ENCODE data around the gene ARL5B. TPM values are rescaled to one million over a fixed set of nuclear protein-coding genes. Genes with fewer than 3 reads are reported as not detected.

Gene ARL5B
- total RNA-seq, 1 donor from 2014 or later: 5.4 TPM

DNA sequence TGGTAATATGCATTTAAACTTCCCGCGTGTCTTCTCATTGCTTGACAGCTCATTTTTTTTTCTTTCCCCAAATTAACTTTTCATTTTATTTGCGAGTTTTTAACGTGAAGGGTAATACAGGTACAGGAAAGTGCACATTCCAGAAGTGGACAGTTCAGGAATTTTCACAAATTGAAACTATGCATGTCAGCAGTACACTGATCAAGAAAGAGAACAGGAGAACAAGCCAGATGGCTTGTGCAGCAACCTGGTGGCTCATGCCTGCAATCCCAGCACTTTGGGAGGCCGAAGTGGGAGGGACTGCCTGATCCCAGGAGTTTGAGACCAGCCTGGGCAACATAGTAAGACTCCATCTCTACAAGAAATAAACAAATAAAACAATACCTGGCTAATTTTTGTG is 28.5 kb downstream of the ARL5B start:
- no peak for ATAC-seq (ENCODE audit: poor library complexity)
- intact Hi-C loops (cut with DNase I): no loop called here
- DNase-seq: no peak

DNA sequence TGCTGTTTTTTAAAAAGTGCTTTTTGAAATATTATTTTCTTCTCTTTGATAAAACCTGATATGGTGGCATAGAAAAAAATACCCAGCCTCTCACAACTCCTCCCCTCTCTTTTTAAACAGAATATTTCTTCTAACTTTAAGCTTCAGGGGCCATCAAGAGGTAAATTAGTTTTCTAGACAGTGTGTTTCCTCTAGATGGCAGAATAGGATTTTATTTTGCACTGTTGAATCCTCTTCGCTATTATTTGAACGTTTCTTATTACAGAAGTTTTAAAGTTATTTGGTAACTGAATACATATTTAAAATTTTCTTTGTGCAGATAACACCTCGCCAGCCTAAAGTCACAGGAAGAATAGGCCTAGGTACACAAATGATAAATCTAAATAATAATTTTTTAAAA is 30.3 kb downstream of the ARL5B start:
- ATAC-seq (ENCODE audit: poor library complexity): no peak
- DNase-seq: no peak
- intact Hi-C loops (cut with DNase I): no loop called here

DNA sequence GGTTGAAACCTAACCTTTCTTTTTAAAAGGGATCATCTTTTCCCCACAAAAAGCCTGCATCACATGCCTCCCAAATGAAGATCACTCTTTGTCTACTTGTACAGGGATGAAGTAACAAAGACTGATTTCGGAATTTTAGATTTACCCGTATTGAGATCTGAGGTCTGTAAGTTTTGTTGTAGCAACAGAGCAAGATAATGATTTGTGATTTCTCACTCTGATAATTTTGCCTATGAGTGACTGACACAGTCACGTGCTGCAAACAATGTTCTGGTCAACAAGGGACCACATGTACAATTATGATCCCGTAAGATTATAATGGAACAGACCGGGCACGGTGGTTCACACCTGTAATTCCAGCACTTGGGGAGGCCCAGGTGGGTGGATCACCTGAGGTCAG is 31.3 kb downstream of the ARL5B start:
- DNase-seq: no peak
- intact Hi-C loops (cut with DNase I): no loop called here
- no peak for ATAC-seq (ENCODE audit: poor library complexity)

DNA sequence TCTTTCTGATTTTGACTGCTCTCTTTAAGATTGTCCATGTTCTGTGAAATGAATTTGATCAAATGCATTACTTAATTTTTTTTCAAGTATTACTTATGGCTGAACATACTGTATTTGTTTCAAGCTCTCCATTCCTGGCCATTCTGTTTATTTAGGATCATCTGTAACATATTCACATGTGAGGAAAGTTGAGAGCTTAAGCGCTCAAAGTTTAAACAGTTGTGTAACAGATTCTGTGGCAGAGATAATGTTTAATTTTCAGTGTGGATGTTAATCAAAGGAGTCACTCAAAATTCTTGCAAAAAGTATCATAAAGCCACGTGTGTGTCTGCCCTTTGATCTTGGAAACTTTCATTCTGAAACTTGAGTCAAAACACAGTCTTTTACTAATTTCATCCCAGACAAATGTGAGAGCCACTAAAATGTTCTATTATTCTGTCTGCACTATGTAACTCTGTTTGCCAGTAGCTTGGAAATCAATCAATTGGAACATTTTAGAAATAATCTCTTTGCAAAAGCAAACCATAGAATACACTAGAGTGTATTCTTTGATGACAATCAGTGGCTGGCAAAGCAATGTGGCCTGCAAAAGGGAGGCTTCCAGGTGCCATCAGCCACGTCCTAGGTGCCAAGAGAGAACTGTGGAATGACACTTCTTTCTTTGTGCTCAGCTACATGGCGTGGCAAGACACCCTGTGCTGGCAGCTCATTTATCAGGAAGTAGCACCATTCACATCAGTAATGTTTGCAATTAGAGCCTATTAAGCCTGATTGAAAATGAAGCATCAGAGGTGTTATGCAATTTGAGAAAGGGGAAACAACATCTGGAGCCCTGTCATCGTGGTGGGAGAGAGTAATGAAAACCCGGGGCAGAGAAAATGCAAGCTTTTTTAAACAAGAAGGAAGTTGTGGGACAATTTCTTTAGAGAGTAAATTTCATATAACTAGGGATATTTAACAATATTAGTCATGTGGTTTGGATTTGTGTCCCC is 40.9 kb downstream of the ARL5B start:
- no peak for ATAC-seq (ENCODE audit: poor library complexity)

DNA sequence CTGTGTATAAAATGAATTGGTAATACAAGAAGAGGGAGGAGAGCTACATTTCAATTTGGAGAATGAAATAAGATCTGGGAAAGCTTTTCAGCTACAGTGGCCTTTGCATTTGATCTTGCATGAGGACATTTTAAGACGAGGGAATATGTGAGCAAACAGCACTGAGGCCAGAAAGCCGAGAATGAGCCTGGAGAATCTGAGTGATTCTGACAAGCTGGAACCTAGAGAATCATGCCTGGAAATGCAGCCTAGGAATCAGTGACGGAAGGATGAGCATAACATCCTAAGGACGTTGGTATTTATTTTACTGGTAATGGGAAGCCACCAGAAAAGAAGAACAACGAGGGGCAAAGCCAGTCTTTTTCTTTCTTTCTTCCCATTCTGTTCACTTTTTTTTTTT is 44.3 kb downstream of the ARL5B start:
- ATAC-seq (ENCODE audit: poor library complexity) (no peak), DNase-seq (no peak)
- intact Hi-C loops (cut with DNase I): no loop called here

More for the DNA sequence above, 40.9 kb downstream of the ARL5B start:
- intact Hi-C loops (cut with DNase I): no loop called here
- no peak for DNase-seq

DNA sequence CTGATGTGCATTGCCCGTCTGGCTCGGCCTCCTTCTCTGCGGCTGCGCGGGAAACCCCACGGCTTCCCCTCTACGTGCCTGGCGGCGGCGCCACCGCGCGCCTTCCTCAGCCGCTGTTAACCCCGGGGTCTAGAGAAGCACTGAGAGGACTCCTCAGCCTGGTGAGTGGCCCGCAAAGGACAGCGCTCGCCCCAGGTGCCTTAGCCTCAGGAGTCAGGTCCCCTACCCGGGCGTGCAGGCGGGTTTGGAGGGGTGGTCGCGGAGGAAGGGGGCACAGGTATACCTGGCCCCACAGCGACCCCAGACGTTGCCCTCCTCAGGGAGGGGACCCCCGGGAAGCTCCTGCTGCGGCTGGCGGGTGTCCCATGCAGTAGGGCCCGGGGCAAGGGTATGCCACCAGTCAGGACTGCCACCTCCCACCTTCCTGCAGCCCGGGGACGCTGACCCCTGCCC is 51.0 kb downstream of the ARL5B start:
- ATAC-seq (ENCODE audit: poor library complexity) (no peak), DNase-seq (no peak)
- intact Hi-C loops (cut with DNase I): no loop called here

DNA sequence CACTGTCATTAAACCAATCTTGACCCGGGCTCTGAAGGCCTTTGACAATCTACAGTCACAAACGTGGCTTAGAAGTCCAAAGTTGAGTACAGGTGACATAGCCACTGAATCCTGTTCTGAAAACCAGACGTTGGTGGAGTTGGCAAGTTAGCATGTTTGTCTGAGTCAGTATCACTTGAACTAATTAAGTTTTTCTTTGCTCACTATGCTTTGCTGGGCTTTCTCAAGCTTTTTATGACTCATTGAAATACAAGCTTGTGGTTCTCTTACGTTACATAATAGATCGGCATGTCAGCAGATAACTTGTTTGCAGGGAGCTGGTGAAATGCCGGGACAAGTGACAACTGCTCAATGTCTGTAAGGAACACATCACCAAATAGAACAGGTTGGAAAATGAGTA is 53.8 kb downstream of the ARL5B start:
- no peak for DNase-seq
- ATAC-seq (ENCODE audit: poor library complexity): no peak
- intact Hi-C loops (cut with DNase I): no loop called here

DNA sequence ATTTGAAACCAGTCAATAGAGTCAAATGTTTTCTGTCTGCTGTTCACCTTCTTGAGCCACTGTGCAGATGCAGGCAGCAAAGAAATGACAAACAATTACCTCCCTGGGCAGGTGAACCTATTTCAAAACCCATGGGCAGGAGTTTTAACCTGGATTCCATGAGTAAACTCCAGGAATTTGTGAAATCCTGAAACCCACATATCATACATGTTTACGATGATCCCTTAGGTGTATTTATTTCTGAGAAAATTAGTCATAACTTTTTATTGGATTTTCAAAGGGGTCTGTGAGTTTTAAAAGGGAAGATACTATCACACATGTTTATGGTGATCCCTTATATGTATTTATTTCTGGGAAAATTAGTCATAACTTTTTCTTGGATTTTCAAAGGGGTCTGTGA is 59.8 kb downstream of the ARL5B start:
- intact Hi-C loops (cut with DNase I): no loop called here
- DNase-seq (no peak), ATAC-seq (ENCODE audit: poor library complexity) (no peak)

DNA sequence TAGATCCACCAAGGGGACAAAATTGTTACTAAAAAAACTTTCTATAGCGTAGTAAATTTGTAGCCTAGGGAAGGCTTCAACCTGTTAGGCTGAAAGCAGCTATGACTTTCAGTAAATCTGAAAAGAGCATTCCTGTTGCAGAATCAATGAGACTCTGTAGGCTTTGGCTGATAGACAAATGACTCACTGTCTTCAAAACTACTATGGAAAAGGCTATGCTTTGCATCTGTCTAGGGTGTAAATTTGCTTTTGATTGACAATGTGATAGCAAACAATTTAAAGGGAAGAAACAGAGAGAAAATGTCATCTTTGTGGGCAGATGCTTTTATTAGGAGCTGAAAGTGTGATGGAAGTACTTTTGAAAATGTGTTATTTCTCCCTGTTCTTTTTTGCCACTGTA is 60.6 kb downstream of the ARL5B start:
- no peak for ATAC-seq (ENCODE audit: poor library complexity)
- intact Hi-C loops (cut with DNase I): no loop called here
- DNase-seq: no peak

DNA sequence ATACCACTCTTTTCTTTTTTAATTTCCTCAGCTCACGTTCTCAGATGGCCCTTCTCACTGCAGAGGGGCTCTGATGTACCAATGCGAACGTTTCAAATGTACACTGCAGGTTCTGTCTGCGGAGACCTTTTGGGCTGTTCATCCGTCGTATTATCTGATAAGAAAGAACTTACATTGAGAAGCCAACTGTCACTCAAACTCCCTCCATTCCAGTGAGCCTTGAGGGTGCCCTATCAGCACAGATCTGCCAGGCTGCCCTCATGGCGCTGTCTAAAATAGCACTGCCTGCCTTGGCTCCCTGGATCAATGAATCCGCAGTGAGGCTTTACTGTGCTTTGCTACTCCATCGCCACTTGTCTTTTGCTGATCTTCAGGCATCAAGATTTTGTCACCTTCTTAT is 61.8 kb downstream of the ARL5B start:
- DNase-seq (no peak), ATAC-seq (ENCODE audit: poor library complexity) (no peak)
- intact Hi-C loops (cut with DNase I): no loop called here

DNA sequence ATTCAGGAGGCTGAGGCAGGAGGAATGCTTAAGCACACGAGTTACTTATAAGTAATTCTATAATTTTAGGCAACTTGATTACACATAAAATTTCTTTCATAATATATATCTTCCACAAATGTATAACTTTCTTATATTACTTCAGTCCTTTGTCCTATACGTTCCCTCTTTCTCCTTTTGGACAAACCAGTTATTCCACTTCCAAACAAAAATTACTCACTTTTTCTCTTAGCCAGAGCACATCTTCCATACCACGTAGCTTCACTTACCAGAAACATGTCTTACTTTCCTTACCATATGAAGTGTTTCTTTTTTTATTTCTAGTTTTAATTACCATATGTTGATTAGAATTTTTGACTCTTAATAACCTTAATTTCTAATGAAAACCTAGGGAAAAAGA is 64.6 kb downstream of the ARL5B start:
- intact Hi-C loops (cut with DNase I): no loop called here
- DNase-seq: no peak
- no peak for ATAC-seq (ENCODE audit: poor library complexity)

Other genes with a start within 250 kb of the ARL5B start
- 9.3 TPM for gene NSUN6, start 7.8 kb upstream of the ARL5B start, total RNA-seq

Measured in Right ventricle myocardium superior (tissue), 1 donor.